Activated CD4-positive, alpha-beta T cell treated with anti-CD3 and anti-CD28 coated beads, Interleukin-2, amount 10 ng/mL, durations not matched to agents 24 days and 14 days (primary cell): Measurements from ENCODE around the gene SPSB1. TPM values are rescaled to one million over a fixed set of nuclear protein-coding genes. Genes with fewer than 3 reads are reported as not detected.

Experiments used
- DNase-seq: peaks from one replicate; pipeline ENCODE4 v3.0.0; 2022
- H3K27ac Mint-ChIP-seq: one replicate; pipeline ENCODE4 v1.8.0; 2022; ENCODE audit warnings: mild to moderate bottlenecking, mixed read lengths
- H3K27me3 Mint-ChIP-seq: one replicate; pipeline ENCODE4 v1.8.0; 2022; ENCODE audit warnings: mixed read lengths
- H3K36me3 Mint-ChIP-seq: one replicate; pipeline ENCODE4 v1.8.0; 2022; ENCODE audit warnings: low read depth, mild to moderate bottlenecking, mixed read lengths
- H3K4me1 Mint-ChIP-seq: one replicate; pipeline ENCODE4 v1.8.0; 2021; ENCODE audit warnings: mixed read lengths
- H3K4me3 Mint-ChIP-seq: one replicate; pipeline ENCODE4 v1.8.0; 2022; ENCODE audit warnings: mild to moderate bottlenecking, moderate library complexity, mixed read lengths
- H3K9me3 Mint-ChIP-seq: one replicate; pipeline ENCODE4 v1.8.0; 2021; ENCODE audit warnings: mixed read lengths
- intact Hi-C: fragments of 100-400 bp; cut with micrococcal nuclease; formaldehyde crosslinking; loops from one replicate; pipeline ENCODE4 v1.15.1; 2023
- total RNA-seq: library from RNA; stranded (reverse); gene quantifications from 2 replicates; pipeline ENCODE4 v1.2.3, GENCODE V29; 2022

The SPSB1 gene
- total RNA-seq, 1 donor from 2014 or later = 6.2 TPM

GRCh38 chr1:9250411-9251381, 42.0 kb upstream of the SPSB1 start:
- no peaks in the 10 kb centered on the region for H3K9me3 Mint-ChIP-seq
- H3K27me3 Mint-ChIP-seq = no peaks in the 10 kb centered on the region
- no peak overlapping the region for H3K27ac Mint-ChIP-seq
- DNase-seq = no peak
- H3K36me3 Mint-ChIP-seq = peaks cover 20% of the 10 kb centered on the region
- H3K4me3 Mint-ChIP-seq = no peak overlapping the region
- intact Hi-C loops = no loop called here
- peaks cover 12% of the 10 kb centered on the region for H3K4me1 Mint-ChIP-seq

GRCh38 chr1:9251501-9251900, 41.2 kb upstream of the SPSB1 start:
- intact Hi-C loops = no loop called here
- H3K4me3 Mint-ChIP-seq = no peak overlapping the region

GRCh38 chr1:9253004-9253403, 39.7 kb upstream of the SPSB1 start:
- peaks cover 14% of the 10 kb centered on the region for H3K36me3 Mint-ChIP-seq
- peaks cover 6% of the 10 kb centered on the region for H3K4me1 Mint-ChIP-seq
- DNase-seq = no peak
- no peak overlapping the region for H3K4me3 Mint-ChIP-seq
- H3K27ac Mint-ChIP-seq = no peak overlapping the region
- H3K27me3 Mint-ChIP-seq = no peaks in the 10 kb centered on the region
- H3K9me3 Mint-ChIP-seq = peaks cover 4% of the 10 kb centered on the region
- intact Hi-C loops = no loop called here

More at GRCh38 chr1:9251501-9251900, 41.2 kb upstream of the SPSB1 start:
- no peak overlapping the region for H3K27ac Mint-ChIP-seq
- H3K4me1 Mint-ChIP-seq = peaks cover 8% of the 10 kb centered on the region
- DNase-seq = no peak
- no peaks in the 10 kb centered on the region for H3K27me3 Mint-ChIP-seq
- H3K9me3 Mint-ChIP-seq = no peaks in the 10 kb centered on the region
- peaks cover 13% of the 10 kb centered on the region for H3K36me3 Mint-ChIP-seq

- Mint-ChIP-seq H3K9me3 (peaks cover 10% of the 10 kb centered on the region), H3K27me3 (no peaks in the 10 kb centered on the region), H3K27ac (no peak overlapping the region), H3K36me3 (peaks cover 18% of the 10 kb centered on the region), H3K4me1 (peaks cover 9% of the 10 kb centered on the region), H3K4me3 (no peak overlapping the region)
- intact Hi-C loops = no loop called here
- no peak for DNase-seq
Measured at GRCh38 chr1:9253453-9254105, 39.1 kb upstream of the SPSB1 start.

- peaks cover 12% of the 10 kb centered on the region for H3K4me1 Mint-ChIP-seq
- peaks cover 29% of the 10 kb centered on the region for H3K9me3 Mint-ChIP-seq
- peaks cover 37% of the 10 kb centered on the region for H3K36me3 Mint-ChIP-seq
- no peak for DNase-seq
- H3K4me3 Mint-ChIP-seq = no peak overlapping the region
- intact Hi-C loops = no loop called here
- no peak overlapping the region for H3K27ac Mint-ChIP-seq
- H3K27me3 Mint-ChIP-seq = no peaks in the 10 kb centered on the region
Measured at GRCh38 chr1:9256332-9256731, 36.4 kb upstream of the SPSB1 start.

- no peak for DNase-seq
- Mint-ChIP-seq H3K4me1 (peaks cover 12% of the 10 kb centered on the region), H3K27ac (no peak overlapping the region), H3K4me3 (no peak overlapping the region), H3K36me3 (peaks cover 35% of the 10 kb centered on the region), H3K9me3 (peaks cover 29% of the 10 kb centered on the region), H3K27me3 (no peaks in the 10 kb centered on the region)
- intact Hi-C loops = no loop called here
Measured at GRCh38 chr1:9257851-9258250, 34.8 kb upstream of the SPSB1 start.

GRCh38 chr1:9258629-9259028, 34.1 kb upstream of the SPSB1 start:
- H3K9me3 Mint-ChIP-seq = peaks cover 29% of the 10 kb centered on the region
- no peak for DNase-seq
- peaks cover 12% of the 10 kb centered on the region for H3K4me1 Mint-ChIP-seq
- peaks cover 35% of the 10 kb centered on the region for H3K36me3 Mint-ChIP-seq
- H3K27me3 Mint-ChIP-seq = no peaks in the 10 kb centered on the region
- intact Hi-C loops = no loop called here
- peak overlapping the region; percentile 60 for H3K27ac Mint-ChIP-seq
- H3K4me3 Mint-ChIP-seq = no peak overlapping the region

- Mint-ChIP-seq H3K4me1 (peaks cover 10% of the 10 kb centered on the region), H3K4me3 (no peak overlapping the region), H3K9me3 (peaks cover 29% of the 10 kb centered on the region), H3K27ac (peak overlapping the region; percentile 3), H3K27me3 (no peaks in the 10 kb centered on the region), H3K36me3 (peaks cover 38% of the 10 kb centered on the region)
- no peak for DNase-seq
- intact Hi-C loops = no loop called here
Measured at GRCh38 chr1:9260059-9260766, 32.5 kb upstream of the SPSB1 start.

GRCh38 chr1:9261496-9261895, 31.2 kb upstream of the SPSB1 start:
- Mint-ChIP-seq H3K4me1 (peaks cover 14% of the 10 kb centered on the region), H3K4me3 (no peak overlapping the region), H3K27ac (no peak overlapping the region), H3K36me3 (peaks cover 43% of the 10 kb centered on the region), H3K9me3 (peaks cover 29% of the 10 kb centered on the region), H3K27me3 (no peaks in the 10 kb centered on the region)
- no peak for DNase-seq
- intact Hi-C loops = no loop called here

- Mint-ChIP-seq H3K36me3 (peaks cover 41% of the 10 kb centered on the region), H3K27me3 (no peaks in the 10 kb centered on the region), H3K9me3 (peaks cover 29% of the 10 kb centered on the region), H3K4me3 (no peak overlapping the region), H3K4me1 (peaks cover 18% of the 10 kb centered on the region), H3K27ac (no peak overlapping the region)
- intact Hi-C loops = no loop called here
- no peak for DNase-seq
Measured at GRCh38 chr1:9262096-9262986, 30.4 kb upstream of the SPSB1 start.

GRCh38 chr1:9263276-9263855, 29.3 kb upstream of the SPSB1 start:
- H3K9me3 Mint-ChIP-seq = peaks cover 21% of the 10 kb centered on the region
- intact Hi-C loops = no loop called here
- DNase-seq = no peak
- H3K36me3 Mint-ChIP-seq = peaks cover 33% of the 10 kb centered on the region
- H3K27ac Mint-ChIP-seq = no peak overlapping the region
- peaks cover 16% of the 10 kb centered on the region for H3K4me1 Mint-ChIP-seq
- H3K27me3 Mint-ChIP-seq = no peaks in the 10 kb centered on the region
- no peak overlapping the region for H3K4me3 Mint-ChIP-seq

GRCh38 chr1:9263984-9264872, 28.5 kb upstream of the SPSB1 start:
- H3K27me3 Mint-ChIP-seq = no peaks in the 10 kb centered on the region
- no peak overlapping the region for H3K27ac Mint-ChIP-seq
- no peak for DNase-seq
- peaks cover 16% of the 10 kb centered on the region for H3K4me1 Mint-ChIP-seq
- intact Hi-C loops = no loop called here
- peaks cover 28% of the 10 kb centered on the region for H3K36me3 Mint-ChIP-seq
- H3K9me3 Mint-ChIP-seq = peaks cover 16% of the 10 kb centered on the region
- no peak overlapping the region for H3K4me3 Mint-ChIP-seq
